ENCODE measurements around the gene CRTC1.

- TF ChIP-seq TFCP2L1 (CRISPR knock-in tag; IDR thresholded peaks at IDR 0.05) (no peak), RNF2 (IDR thresholded peaks at IDR 0.05; ENCODE audit: borderline replicate concordance, low read depth) (no peak), JUN (IDR thresholded peaks at IDR 0.05) (no peak), CTCF (IDR thresholded peaks at IDR 0.05) (no peak), EP300 (IDR thresholded peaks at IDR 0.05) (no peak), CEBPB (IDR thresholded peaks at IDR 0.05) (no peak), BHLHE40 (IDR thresholded peaks at IDR 0.05; ENCODE audit: low read depth, low read length) (no peak), MAFK (IDR thresholded peaks at IDR 0.05; ENCODE audit: partially characterized antibody) (no peak), NPAS2 (CRISPR knock-in tag; IDR thresholded peaks at IDR 0.05; ENCODE audit: borderline replicate concordance) (no peak), SREBF2 (IDR thresholded peaks at IDR 0.05) (no peak), POLR2A (IDR thresholded peaks at IDR 0.05; ENCODE audit: low read length) (no peak), HOXA7 (CRISPR knock-in tag; IDR thresholded peaks at IDR 0.05) (no peak), RAD21 (conservative IDR thresholded peaks at IDR 0.05 in 1 of 2, IDR thresholded peaks at IDR 0.05 in 1 of 2) (no peak), ZFP36 (IDR thresholded peaks at IDR 0.05; ENCODE audit: borderline replicate concordance, partially characterized antibody) (no peak)
These were observed 47.7 kb upstream of the CRTC1 start for GRCh38 chr19:18635831-18636182.

All from A549 (cell line).